ACC112 (cell line): ENCODE data around the gene PTPRU.

Experiments used
- H2AFZ ChIP-seq: fragments of 200-600 bp; sonication (generic); one replicate; pipeline ENCODE4 v1.6.0; 2017; ENCODE audit warnings: antibody characterized with exemption, low read length; ENCODE audit not compliant: unreplicated experiment
- H3K27ac ChIP-seq: fragments of 200-600 bp; sonication (generic); 2 replicates; pipeline ENCODE4 v1.5.1; 2014; ENCODE audit warnings: low read depth, mild to moderate bottlenecking, antibody characterized with exemption, low read length, moderate library complexity
- H3K27me3 ChIP-seq: fragments of 200-600 bp; sonication (generic); 2 replicates; pipeline ENCODE4 v1.6.1; 2014; ENCODE audit warnings: mild to moderate bottlenecking, antibody characterized with exemption, low read length, moderate library complexity, mixed read lengths; ENCODE audit not compliant: insufficient read depth
- H3K36me3 ChIP-seq: fragments of 200-600 bp; sonication (generic); 2 replicates; pipeline ENCODE4 v1.6.1; 2016; ENCODE audit warnings: mild to moderate bottlenecking, antibody characterized with exemption, low read length, moderate library complexity, mixed read lengths; ENCODE audit not compliant: insufficient read depth
- H3K4me1 ChIP-seq: fragments of 200-600 bp; sonication (generic); one replicate; pipeline ENCODE4 v1.6.1; 2016; ENCODE audit warnings: low read length, mixed read lengths; ENCODE audit not compliant: insufficient read depth, unreplicated experiment, control insufficient read depth
- H3K4me3 ChIP-seq: fragments of 200-600 bp; sonication (generic); 2 replicates; pipeline ENCODE4 v1.5.1; 2014; ENCODE audit warnings: mild to moderate bottlenecking, low read depth, low read length
- H3K79me2 ChIP-seq: fragments of 200-600 bp; sonication (generic); one replicate; pipeline ENCODE4 v1.6.0; 2016; ENCODE audit warnings: low read length; ENCODE audit not compliant: control insufficient read depth, unreplicated experiment, insufficient read depth

PTPRU gene

DNA sequence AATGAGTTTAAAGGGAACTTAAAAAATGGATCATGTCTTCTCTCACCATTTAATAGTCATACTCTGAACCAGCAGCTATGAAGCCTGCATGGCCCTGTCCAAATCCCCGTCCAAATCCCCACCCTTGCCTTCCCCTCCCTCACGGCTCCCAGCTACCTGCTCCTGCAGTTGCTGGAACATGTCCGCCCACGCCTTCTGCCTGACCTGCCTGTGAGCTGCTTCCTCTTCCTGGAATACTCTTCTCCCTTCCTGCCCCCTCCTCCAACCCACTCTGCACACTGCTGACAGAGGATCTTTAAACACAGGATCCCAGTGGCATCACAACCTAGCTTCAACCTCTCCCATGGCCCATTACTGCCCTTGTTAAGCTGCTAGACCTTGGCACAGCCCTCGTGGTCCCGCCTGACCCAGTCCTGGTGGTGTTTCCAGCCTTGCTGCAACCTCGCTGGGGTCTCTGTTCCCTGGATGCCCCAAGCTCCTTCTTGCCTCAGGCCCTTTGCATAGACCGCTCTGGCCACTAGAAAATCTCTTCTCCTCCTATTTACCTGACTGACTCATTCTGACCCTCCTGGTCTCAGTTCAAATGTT is 118.3 kb downstream of the PTPRU start:
- H3K4me1 ChIP-seq = no peaks in the 10 kb centered on the region
- H3K4me3 ChIP-seq = no peak overlapping the region
- H3K27ac ChIP-seq = no peak overlapping the region
- peaks cover 56% of the 10 kb centered on the region for H3K27me3 ChIP-seq
- no peaks in the 10 kb centered on the region for H3K36me3 ChIP-seq
- H2AFZ ChIP-seq = no peak overlapping the region
- H3K79me2 ChIP-seq = no peaks in the 10 kb centered on the region

DNA sequence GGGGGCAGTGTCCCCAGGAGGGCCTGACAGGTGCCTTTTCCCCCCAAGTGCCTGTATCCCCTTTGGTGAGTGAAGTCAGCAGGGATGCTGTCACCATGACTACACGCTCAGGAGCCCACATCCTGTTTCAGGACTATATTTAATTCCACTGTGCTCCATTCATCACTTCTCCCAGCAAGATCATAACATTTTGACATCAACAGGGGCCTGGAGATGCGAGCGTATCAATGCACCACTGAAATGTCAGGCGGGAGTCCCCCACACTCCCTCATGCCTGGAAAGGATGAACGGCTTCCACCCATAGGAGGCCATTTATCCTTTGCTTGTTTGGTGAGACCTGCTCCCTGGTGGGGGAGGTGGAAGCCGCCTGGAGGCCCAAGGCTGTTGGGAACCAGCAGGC is 119.1 kb downstream of the PTPRU start:
- H2AFZ ChIP-seq = no peak overlapping the region
- no peaks in the 10 kb centered on the region for H3K4me1 ChIP-seq
- no peaks in the 10 kb centered on the region for H3K79me2 ChIP-seq
- no peak overlapping the region for H3K4me3 ChIP-seq
- peaks cover 53% of the 10 kb centered on the region for H3K27me3 ChIP-seq
- no peaks in the 10 kb centered on the region for H3K36me3 ChIP-seq
- no peak overlapping the region for H3K27ac ChIP-seq

DNA sequence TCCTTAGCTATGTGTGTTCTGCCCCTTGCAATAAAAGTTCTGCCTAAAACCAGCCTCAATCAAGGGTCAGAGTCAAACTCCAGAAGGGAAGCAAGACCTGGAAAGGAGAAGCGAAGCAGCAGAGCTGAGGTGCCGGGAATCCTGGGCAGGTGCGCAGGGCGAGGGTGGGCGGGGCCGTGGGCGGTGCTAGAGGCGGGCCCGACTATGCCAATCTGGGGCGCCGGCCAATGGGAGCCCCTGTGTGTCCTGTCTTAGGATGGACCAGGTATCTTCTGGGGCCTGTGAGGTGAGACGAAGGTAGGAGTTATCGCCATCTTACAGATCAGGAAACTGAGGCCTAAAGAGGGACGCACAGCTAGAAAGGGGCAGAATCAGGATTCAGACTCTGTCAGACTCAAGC is 120.3 kb downstream of the PTPRU start:
- no peaks in the 10 kb centered on the region for H3K79me2 ChIP-seq
- H2AFZ ChIP-seq = no peak overlapping the region
- no peaks in the 10 kb centered on the region for H3K4me1 ChIP-seq
- no peak overlapping the region for H3K27ac ChIP-seq
- H3K36me3 ChIP-seq = no peaks in the 10 kb centered on the region
- no peak overlapping the region for H3K4me3 ChIP-seq
- H3K27me3 ChIP-seq = peaks cover 56% of the 10 kb centered on the region

DNA sequence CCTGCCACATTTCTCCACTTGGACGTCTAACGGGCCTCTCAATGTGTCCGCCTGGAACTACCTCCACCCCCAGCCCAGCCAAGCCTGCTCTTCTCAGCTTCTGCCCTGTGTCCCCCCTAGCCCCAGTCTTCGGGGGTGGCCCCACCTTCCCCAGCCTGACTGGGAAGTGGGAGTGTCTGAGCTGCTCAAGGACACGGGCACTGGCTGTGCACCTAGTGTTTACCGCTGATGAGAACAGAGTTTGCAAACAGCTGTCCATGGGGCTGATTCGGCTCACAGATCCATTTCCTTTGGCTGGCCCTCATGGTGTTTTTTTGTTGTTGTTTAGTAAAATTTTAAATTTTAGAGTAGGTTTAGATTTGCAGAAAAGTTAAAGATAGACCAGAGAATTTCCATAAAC is 121.1 kb downstream of the PTPRU start:
- Histone ChIP-seq H3K79me2 (no peaks in the 10 kb centered on the region), H3K27me3 (peaks cover 56% of the 10 kb centered on the region), H2AFZ (no peak overlapping the region)

DNA sequence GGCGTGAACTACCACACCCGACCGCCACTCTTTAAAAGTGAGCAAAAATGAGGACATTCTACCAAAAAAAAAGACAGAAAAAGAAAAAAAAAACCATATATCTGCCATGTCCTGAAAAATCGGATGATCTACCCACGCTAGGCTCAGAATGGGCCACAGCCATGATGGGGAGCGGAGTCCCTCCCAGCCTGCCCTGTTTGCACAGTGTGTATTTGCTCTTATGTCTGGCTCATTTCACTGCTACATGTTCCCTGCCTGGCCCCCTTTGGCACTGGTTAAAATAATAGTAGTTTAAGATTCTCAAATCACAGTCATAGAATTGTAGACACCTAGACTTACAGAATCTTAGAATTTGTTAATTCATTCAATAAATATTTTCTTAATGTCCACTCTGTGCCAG is 121.9 kb downstream of the PTPRU start:
- Histone ChIP-seq H2AFZ (no peak overlapping the region), H3K27me3 (peaks cover 56% of the 10 kb centered on the region)

More for the DNA sequence above, 121.1 kb downstream of the PTPRU start:
- H3K4me1 ChIP-seq = no peaks in the 10 kb centered on the region
- H3K36me3 ChIP-seq = no peaks in the 10 kb centered on the region
- no peak overlapping the region for H3K27ac ChIP-seq
- no peak overlapping the region for H3K4me3 ChIP-seq

DNA sequence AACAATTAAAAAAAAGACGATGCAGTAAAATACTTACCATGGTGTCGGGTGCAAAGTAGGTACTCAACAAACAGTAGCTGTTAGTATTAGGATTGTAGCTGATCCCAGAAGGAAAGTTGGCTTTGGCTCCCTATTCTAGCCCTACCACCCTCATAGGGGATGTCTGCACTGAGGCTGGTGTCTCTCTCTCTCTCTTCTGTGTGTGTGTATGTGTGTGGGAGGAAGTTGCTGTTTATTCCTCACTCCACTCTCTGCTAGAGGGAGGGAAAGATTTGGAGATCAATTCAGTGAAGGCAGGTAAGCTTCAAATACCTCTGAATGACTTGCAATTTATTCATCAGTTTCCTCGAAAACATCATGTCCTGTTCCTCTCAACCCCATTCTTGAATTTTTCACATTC is 124.4 kb downstream of the PTPRU start:
- Histone ChIP-seq H3K4me1 (no peaks in the 10 kb centered on the region), H2AFZ (no peak overlapping the region), H3K36me3 (no peaks in the 10 kb centered on the region), H3K27me3 (peaks cover 45% of the 10 kb centered on the region), H3K27ac (no peak overlapping the region), H3K79me2 (no peaks in the 10 kb centered on the region), H3K4me3 (no peak overlapping the region)

More for the DNA sequence above, 121.9 kb downstream of the PTPRU start:
- Histone ChIP-seq H3K27ac (no peak overlapping the region), H3K79me2 (no peaks in the 10 kb centered on the region), H3K36me3 (no peaks in the 10 kb centered on the region), H3K4me1 (no peaks in the 10 kb centered on the region), H3K4me3 (no peak overlapping the region)

DNA sequence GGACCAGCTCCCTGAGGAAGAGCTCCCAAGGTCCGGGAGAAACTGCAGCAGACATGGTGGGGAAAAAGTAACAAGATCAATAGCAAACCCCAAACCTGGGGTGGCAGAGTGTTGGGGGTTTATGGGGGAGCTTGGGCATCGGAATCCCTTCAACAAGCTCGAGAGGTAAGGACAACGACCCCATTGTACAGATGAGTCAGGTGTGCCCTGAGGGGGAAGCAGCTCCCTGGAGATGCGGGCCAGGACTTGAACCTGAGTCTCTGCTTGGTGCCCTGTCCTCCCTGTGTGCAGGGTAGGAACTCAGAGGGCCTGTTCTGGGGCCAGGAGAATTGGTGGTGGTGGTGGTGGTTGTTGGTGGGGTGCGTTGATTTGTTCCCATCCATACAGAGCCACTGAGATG is 125.4 kb downstream of the PTPRU start:
- no peaks in the 10 kb centered on the region for H3K79me2 ChIP-seq
- no peak overlapping the region for H3K27ac ChIP-seq
- peaks cover 44% of the 10 kb centered on the region for H3K27me3 ChIP-seq
- H3K4me1 ChIP-seq = no peaks in the 10 kb centered on the region
- no peaks in the 10 kb centered on the region for H3K36me3 ChIP-seq
- H2AFZ ChIP-seq = no peak overlapping the region
- no peak overlapping the region for H3K4me3 ChIP-seq

DNA sequence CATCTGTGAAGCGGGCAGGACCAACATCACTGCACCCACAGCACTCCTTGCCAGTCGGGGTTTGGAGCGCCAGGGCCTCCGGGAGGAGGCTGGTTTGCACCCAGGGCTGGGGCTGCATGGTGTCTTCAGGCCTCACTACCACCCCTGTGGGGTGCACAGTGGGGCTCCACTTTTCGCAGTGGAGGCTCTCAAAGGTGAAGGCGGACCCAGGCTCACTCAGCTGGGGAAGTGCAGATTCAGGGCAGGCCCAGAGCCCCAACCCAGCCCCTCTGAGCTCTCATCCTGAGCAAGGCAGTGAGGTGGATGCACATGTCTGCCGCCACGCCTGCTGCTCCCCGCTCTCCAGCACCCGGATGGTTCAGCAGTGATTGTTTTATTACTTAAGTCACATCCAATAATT is 125.8 kb downstream of the PTPRU start:
- Histone ChIP-seq H3K27me3 (peaks cover 44% of the 10 kb centered on the region), H3K4me3 (no peak overlapping the region), H3K36me3 (no peaks in the 10 kb centered on the region)

DNA sequence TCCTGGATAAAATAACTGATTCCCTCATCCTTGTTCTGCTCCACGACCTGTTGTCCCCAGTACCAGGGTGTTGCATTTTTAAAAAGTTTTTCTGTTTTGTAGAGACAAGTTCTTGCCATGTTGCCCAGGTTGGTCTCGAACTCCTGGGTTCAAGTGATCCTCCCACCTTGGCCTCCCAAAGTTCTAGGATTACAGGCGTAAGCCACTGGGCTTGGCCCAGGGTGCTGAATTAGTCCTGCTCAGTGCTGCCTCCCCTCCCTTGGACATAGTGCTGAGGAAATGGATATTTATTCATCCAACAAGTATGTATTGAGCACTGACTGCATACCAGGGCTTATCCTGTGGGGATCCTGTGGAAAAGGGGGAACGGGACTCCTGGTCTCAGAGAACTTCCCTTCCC is 126.4 kb downstream of the PTPRU start:
- Histone ChIP-seq H3K27me3 (peaks cover 44% of the 10 kb centered on the region), H3K27ac (no peak overlapping the region), H2AFZ (no peak overlapping the region), H3K4me3 (no peak overlapping the region), H3K4me1 (no peaks in the 10 kb centered on the region), H3K36me3 (no peaks in the 10 kb centered on the region), H3K79me2 (no peaks in the 10 kb centered on the region)

More for the DNA sequence above, 125.8 kb downstream of the PTPRU start:
- Histone ChIP-seq H3K4me1 (no peaks in the 10 kb centered on the region), H3K79me2 (no peaks in the 10 kb centered on the region), H3K27ac (no peak overlapping the region), H2AFZ (no peak overlapping the region)

DNA sequence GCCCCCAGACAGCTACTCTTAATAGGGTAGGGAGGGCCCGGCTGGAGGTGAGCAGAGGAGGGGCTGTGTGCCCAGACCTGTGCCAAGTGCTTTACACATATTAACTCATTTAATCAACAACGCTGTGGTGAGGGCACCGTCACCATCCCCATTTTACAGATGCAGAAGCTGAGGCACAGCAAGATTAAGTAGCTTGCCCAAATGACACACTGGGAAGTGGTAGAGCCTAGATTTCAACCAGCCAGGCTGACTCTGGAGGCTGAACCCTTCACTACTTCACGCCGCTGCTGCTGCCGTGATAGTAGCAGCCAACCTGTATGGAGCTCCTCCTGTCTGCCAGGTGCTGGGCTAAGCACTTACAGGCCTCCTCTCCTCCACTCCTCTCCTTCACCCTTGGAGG is 127.2 kb downstream of the PTPRU start:
- H3K27me3 ChIP-seq = peaks cover 44% of the 10 kb centered on the region
- H3K36me3 ChIP-seq = no peaks in the 10 kb centered on the region
- H3K4me1 ChIP-seq = no peaks in the 10 kb centered on the region

DNA sequence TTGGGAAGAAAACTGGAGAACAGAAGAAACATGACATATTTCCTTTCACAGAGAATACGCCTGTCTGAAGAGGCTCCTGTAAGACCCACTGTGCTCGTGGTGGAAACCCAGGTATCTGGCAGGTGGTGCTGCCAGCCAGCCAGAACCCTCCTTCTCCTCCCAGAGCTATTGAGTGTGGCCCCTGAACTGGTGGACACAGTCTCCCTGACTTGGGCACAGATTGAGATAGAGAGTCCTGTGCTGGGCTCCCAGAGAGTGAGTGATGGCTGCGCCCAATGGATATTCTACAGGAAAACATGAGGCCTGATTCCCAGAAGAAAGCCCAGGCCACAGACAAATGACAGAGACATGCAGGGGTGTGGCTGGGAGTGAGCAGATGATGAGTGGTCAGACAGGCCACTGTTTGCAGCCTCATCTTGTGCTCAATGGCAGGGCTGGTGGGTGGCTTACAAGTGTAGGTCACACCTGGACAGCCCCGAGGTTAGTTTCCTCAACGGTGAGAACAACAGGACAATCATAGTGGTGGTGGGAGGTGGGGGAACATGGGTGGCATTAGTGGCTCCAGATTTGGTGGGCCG is 127.9 kb downstream of the PTPRU start:
- H3K4me3 ChIP-seq = no peak overlapping the region
- H3K27ac ChIP-seq = no peak overlapping the region
- H2AFZ ChIP-seq = no peak overlapping the region
- no peaks in the 10 kb centered on the region for H3K36me3 ChIP-seq
- no peaks in the 10 kb centered on the region for H3K79me2 ChIP-seq
- H3K27me3 ChIP-seq = peaks cover 44% of the 10 kb centered on the region
- H3K4me1 ChIP-seq = no peaks in the 10 kb centered on the region

More for the DNA sequence above, 127.2 kb downstream of the PTPRU start:
- Histone ChIP-seq H3K27ac (no peak overlapping the region), H3K79me2 (no peaks in the 10 kb centered on the region), H3K4me3 (no peak overlapping the region), H2AFZ (no peak overlapping the region)
